ENCODE results near the gene CREM. TPM values are rescaled to one million over a fixed set of nuclear protein-coding genes. Genes with fewer than 3 reads are reported as not detected.

Gene CREM
- polyA plus RNA-seq, 3 donors, result 11.4 to 12.4 (median 12.1) TPM

GRCh38 chr10:35225204-35225603 is 98.6 kb downstream of the CREM start:
- H3K36me3 ChIP-seq (replicated peaks in 1 of 2; ENCODE audit: control insufficient read depth in 1 of 2, insufficient read depth in 2 of 2, low read length in 2 of 2), result no peaks in the 10 kb centered on the region
- no peak overlapping the region for H3K4me2 ChIP-seq (replicated peaks; ENCODE audit: extremely low read depth, low read length, poor library complexity, severe bottlenecking)
- intact Hi-C loops (cut with micrococcal nuclease), result no loop called here
- no peak for TF ChIP-seq CTCF (IDR thresholded peaks at IDR 0.05)
- peaks cover 0 to 4% of the 10 kb centered on the region in 2 donors for H3K9me3 ChIP-seq (replicated peaks in 1 of 2; ENCODE audit: control insufficient read depth in 1 of 2, insufficient read depth in 1 of 2, low read length in 2 of 2)
- peak overlapping the region in 2 of 7 donors; percentile 25 to 29 for H3K27ac Mint-ChIP-seq
- H4K20me1 ChIP-seq (ENCODE audit: insufficient read depth, low read length), result no peaks in the 10 kb centered on the region
- no peak overlapping the region for H3K9ac ChIP-seq (ENCODE audit: insufficient read depth, low read length, poor library complexity, severe bottlenecking)
- no peaks in the 10 kb centered on the region for H3K79me2 ChIP-seq (ENCODE audit: insufficient read depth, low read length)
- DNase-seq, result peak in 2 of 3 donors; percentile 45 to 63
- H3K27me3 ChIP-seq (ENCODE audit: control insufficient read depth in 2 of 2, insufficient read depth in 2 of 2, low read length in 2 of 2), result no peaks in the 10 kb centered on the region
- no peak overlapping the region for H3K27ac ChIP-seq (ENCODE audit: low read depth in 1 of 2, low read length in 2 of 2)
- peaks cover 0 to 7% (median 3%) of the 10 kb centered on the region in 7 donors for H3K9me3 Mint-ChIP-seq
- no peak overlapping the region for H3K4me3 ChIP-seq (replicated peaks in 1 of 3; ENCODE audit: low read depth in 2 of 3, low read length in 3 of 3)
- WGBS (ENCODE audit: insufficient coverage), result no CpG with 5 or more reads among the region's 5 CpGs
- H3K27me3 Mint-ChIP-seq (ENCODE audit: low read depth in 3 of 3), result peaks cover 0 to 4% (median 0%) of the 10 kb centered on the region in 3 donors
- H3K4me1 ChIP-seq (ENCODE audit: control insufficient read depth in 1 of 2, insufficient read depth in 2 of 2, low read length in 2 of 2), result no peaks in the 10 kb centered on the region
- no peak overlapping the region for H3K4me3 Mint-ChIP-seq
- H2AFZ ChIP-seq (ENCODE audit: insufficient read depth, low read depth, low read length, poor library complexity, severe bottlenecking), result no peak overlapping the region
- peaks cover 4% of the 10 kb centered on the region for H3K4me1 Mint-ChIP-seq
- no peaks in the 10 kb centered on the region for H3K36me3 Mint-ChIP-seq

GRCh38 chr10:35226507-35226906 is 99.9 kb downstream of the CREM start:
- Histone ChIP-seq H3K9me3 (replicated peaks in 1 of 2; ENCODE audit: control insufficient read depth in 1 of 2, insufficient read depth in 1 of 2, low read length in 2 of 2) (peaks cover 0 to 4% of the 10 kb centered on the region in 2 donors), H2AFZ (ENCODE audit: insufficient read depth, low read depth, low read length, poor library complexity, severe bottlenecking) (no peak overlapping the region), H3K27ac (ENCODE audit: low read depth in 1 of 2, low read length in 2 of 2) (no peak overlapping the region), H3K4me3 (replicated peaks in 1 of 3; ENCODE audit: low read depth in 2 of 3, low read length in 3 of 3) (no peak overlapping the region), H4K20me1 (ENCODE audit: insufficient read depth, low read length) (no peaks in the 10 kb centered on the region), H3K9ac (ENCODE audit: insufficient read depth, low read length, poor library complexity, severe bottlenecking) (no peak overlapping the region), H3K4me2 (replicated peaks; ENCODE audit: extremely low read depth, low read length, poor library complexity, severe bottlenecking) (no peak overlapping the region), H3K79me2 (ENCODE audit: insufficient read depth, low read length) (no peaks in the 10 kb centered on the region), H3K4me1 (ENCODE audit: control insufficient read depth in 1 of 2, insufficient read depth in 2 of 2, low read length in 2 of 2) (no peaks in the 10 kb centered on the region), H3K36me3 (replicated peaks in 1 of 2; ENCODE audit: control insufficient read depth in 1 of 2, insufficient read depth in 2 of 2, low read length in 2 of 2) (no peaks in the 10 kb centered on the region), H3K27me3 (ENCODE audit: control insufficient read depth in 2 of 2, insufficient read depth in 2 of 2, low read length in 2 of 2) (no peaks in the 10 kb centered on the region)
- DNase-seq, result no peak
- WGBS (ENCODE audit: insufficient coverage), result no CpG with 5 or more reads among the region's 3 CpGs
- Mint-ChIP-seq H3K27me3 (ENCODE audit: low read depth in 3 of 3) (peaks cover 0 to 4% (median 0%) of the 10 kb centered on the region in 3 donors), H3K9me3 (peaks cover 0 to 7% (median 3%) of the 10 kb centered on the region in 7 donors), H3K4me3 (no peak overlapping the region), H3K4me1 (peaks cover 4% of the 10 kb centered on the region), H3K27ac (no peak overlapping the region), H3K36me3 (no peaks in the 10 kb centered on the region)
- intact Hi-C loops (cut with micrococcal nuclease), result no loop called here
- no peak for TF ChIP-seq CTCF (IDR thresholded peaks at IDR 0.05)

Measured in CD14-positive monocyte (primary cell).